ENCODE measurements around the gene MTHFD2L.

- TF ChIP-seq, protein P1, sequence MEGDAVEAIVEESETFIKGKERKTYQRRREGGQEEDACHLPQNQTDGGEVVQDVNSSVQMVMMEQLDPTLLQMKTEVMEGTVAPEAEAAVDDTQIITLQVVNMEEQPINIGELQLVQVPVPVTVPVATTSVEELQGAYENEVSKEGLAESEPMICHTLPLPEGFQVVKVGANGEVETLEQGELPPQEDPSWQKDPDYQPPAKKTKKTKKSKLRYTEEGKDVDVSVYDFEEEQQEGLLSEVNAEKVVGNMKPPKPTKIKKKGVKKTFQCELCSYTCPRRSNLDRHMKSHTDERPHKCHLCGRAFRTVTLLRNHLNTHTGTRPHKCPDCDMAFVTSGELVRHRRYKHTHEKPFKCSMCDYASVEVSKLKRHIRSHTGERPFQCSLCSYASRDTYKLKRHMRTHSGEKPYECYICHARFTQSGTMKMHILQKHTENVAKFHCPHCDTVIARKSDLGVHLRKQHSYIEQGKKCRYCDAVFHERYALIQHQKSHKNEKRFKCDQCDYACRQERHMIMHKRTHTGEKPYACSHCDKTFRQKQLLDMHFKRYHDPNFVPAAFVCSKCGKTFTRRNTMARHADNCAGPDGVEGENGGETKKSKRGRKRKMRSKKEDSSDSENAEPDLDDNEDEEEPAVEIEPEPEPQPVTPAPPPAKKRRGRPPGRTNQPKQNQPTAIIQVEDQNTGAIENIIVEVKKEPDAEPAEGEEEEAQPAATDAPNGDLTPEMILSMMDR (IDR thresholded peaks at IDR 0.05), result peak; percentile 18 to 66 (median 48)
- TF ChIP-seq POLR2A (IDR thresholded peaks at IDR 0.05), result no peak
Measured at GRCh38 chr4:74189331-74190043, 31.6 kb downstream of the MTHFD2L start.
